Stimulated activated CD8-positive, alpha-beta memory T cell treated with anti-CD3 and anti-CD28 coated beads, Interleukin-15, amount 100 ng/mL, for 1 hour (primary cell): Measurements from ENCODE around the gene CCDC80.
"Not testable (repeated sequence)": the region's sequence is repeated elsewhere in the genome, so short reads cannot be mapped to it uniquely, and the experiment has no call there.

Source experiments
- DNase-seq: peaks from one replicate; pipeline ENCODE4 v3.0.0-alpha.2; 2020; ENCODE audit warnings: low read depth

The CCDC80 gene

DNA sequence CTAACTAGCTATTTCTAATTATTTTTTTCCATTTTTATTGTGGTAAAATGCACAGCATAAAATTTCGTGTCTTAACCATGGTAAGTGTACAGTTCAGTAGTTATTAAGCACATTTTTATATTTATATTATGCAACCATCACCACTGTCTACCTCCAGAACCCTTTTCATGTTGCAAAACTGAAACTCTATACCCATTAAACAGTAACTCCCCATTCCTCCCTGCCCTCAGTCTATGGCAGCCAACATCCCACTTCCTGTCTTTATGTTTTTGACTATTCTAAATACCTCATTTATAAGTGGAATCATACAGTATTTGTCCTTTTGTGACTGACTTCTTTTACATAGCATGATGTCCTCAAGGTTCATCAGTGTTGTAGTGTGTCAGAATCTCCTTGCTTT lies 53.6 kb downstream of the CCDC80 start:
- DNase-seq = no peak

GRCh38 chr3:112585782-112586181 lies 55.2 kb downstream of the CCDC80 start:
- no peak for DNase-seq

GRCh38 chr3:112583105-112583504 lies 57.8 kb downstream of the CCDC80 start:
- no peak for DNase-seq

- no peak for DNase-seq
Observed at GRCh38 chr3:112582244-112582874, 58.6 kb downstream of the CCDC80 start.

GRCh38 chr3:112579697-112580096 lies 61.2 kb downstream of the CCDC80 start:
- no peak for DNase-seq

DNA sequence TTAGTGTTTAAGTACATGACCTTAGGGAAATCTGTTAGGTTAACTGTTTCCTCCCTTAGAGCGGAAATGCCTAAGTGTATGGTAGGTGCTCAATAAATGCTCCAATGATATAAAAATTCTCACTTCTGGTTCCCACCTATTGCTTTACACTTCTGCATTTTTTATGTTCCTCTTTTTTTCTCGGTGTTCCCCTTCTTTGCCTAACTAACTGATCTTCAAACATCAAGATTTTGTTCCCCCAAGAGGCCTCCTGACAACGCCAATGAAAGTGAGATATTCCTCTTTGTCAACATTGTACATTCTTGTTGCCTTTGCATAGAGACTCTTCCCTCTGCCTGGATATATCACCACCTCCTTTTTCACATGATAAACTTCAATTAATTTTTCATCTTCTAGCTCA lies 61.7 kb downstream of the CCDC80 start:
- no peak for DNase-seq

GRCh38 chr3:112572701-112573100 lies 68.2 kb downstream of the CCDC80 start:
- DNase-seq = no peak

GRCh38 chr3:112569265-112569664 lies 71.7 kb downstream of the CCDC80 start:
- no peak for DNase-seq

DNA sequence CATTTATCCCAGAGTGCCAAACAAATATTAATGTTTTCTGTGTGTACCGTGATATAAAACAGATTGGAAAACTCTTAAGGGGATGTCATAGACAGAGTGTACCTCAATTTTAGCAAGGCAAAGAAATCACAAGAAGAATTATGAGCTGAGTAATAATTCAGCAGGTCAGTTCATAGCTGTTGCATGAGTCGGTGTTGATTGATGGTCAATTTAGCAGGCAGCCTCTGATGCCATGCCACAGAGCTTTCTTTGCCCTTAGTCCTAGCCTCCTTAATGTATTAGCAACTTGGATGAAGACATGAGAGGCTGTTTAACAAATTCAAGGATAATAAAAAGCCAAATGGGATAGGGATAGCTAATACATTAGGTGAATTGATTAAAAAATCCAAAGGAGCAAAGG lies 72.3 kb downstream of the CCDC80 start:
- no peak for DNase-seq

- DNase-seq = no peak
Observed at GRCh38 chr3:112564940-112565305, 76.0 kb downstream of the CCDC80 start.

GRCh38 chr3:112564247-112564939 lies 76.5 kb downstream of the CCDC80 start:
- DNase-seq = not testable (repeated sequence)

DNA sequence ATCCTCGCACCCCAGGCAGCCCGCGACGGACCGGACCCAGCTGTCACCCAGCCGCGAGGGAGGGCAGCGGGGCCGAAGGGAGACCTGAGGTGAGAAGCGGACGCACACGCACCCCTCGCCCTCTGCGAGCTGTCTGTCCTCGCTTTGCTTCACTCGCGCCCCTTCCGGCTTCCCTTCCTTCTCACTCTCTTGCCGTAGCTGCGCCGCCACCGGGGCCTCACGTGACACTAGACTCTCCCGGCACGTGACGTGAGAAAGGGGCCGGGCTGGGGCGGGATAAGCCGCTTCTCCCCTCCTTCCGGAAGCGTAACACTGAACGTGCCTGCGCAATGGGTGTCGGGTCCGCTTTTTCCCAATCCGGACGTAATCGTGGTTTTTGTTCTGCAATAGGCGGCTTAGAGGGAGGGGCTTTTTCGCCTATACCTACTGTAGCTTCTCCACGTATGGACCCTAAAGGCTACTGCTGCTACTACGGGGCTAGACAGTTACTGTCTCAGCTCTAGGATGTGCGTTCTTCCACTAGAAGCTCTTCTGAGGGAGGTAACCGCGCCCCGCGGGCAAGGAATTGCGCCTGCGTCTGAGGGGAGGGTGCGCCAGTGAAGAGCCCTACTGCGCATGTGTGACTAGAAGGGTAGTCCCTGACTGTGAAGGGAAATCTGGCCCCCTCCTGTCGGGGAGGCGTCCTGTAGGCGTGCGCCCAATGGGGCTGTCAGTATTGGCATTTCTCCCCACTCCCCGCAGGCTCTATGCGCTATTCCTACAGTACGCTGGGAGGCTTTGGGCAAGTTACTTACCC lies 79.0 kb downstream of the CCDC80 start, which contains the start of the genes ATG3 and SLC35A5:
ATG3 (minus strand) TSS at position 229 of the 796 bp plus-strand sequence. CDS start 434 bp downstream, outside the sequence.
SLC35A5 (plus strand) TSS at position 312 of the 796 bp plus-strand sequence. CDS start 1,359 bp downstream, outside the sequence.
- peak; percentile 99 for DNase-seq

- DNase-seq = peak; percentile 58
Observed at GRCh38 chr3:112561484-112561733, 79.5 kb downstream of the CCDC80 start.

DNA sequence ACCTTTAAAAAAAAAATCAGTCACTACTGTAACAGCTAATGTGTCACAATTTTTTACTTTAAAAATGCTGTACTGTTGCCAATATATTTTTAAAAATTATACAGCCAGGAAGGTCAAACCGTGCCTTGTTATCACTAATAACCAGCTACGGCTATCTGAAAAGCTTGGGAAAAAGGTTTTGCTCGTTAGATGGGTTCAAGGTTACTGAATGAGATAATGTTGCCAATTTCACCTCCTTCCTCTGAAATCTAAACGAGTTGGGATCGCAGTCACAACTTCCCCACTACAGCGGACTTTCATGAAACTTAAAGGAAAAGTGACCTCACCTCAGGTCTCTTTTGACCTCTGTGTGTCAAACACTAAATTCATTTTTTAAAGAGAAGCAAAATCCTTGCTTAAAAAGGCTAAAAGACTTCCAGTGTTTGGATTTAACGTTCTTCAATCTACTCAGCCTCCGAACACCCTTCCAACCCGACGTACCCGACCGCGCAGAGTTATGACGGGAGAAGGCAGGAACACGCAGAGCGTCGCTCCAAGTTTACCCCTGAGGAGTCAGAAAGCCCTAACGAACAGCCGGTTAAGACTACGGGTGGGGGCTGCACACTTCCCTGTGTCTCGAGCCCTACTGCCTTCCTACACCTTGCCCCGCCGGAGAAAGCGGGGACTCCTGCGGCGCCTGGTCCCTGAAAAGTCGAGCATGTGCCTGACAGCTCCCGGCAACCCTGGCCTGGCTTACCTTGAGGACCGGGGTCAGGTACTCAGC lies 80.0 kb downstream of the CCDC80 start:
- peak; percentile 44 for DNase-seq

DNA sequence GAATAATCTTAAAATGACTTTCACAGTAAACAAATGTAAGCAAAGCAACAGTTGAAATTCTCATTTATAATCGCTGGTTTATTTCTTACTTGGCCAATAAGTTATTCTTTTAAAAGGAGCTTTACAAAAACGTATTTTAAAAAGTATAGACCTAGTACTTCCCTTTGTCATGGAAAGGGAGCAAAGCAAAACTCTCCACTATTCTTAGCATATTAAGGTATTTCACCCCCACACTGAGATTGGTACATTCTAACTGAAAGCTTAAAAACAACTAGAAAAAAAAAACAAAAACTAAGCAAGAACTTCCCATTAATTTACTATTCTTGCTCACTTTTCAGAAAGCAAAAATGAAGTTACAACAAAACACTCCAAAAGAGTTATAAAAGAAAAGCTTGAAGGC lies 80.6 kb downstream of the CCDC80 start:
- DNase-seq = no peak

- DNase-seq = no peak
Observed at GRCh38 chr3:112557976-112558375, 83.0 kb downstream of the CCDC80 start.

DNA sequence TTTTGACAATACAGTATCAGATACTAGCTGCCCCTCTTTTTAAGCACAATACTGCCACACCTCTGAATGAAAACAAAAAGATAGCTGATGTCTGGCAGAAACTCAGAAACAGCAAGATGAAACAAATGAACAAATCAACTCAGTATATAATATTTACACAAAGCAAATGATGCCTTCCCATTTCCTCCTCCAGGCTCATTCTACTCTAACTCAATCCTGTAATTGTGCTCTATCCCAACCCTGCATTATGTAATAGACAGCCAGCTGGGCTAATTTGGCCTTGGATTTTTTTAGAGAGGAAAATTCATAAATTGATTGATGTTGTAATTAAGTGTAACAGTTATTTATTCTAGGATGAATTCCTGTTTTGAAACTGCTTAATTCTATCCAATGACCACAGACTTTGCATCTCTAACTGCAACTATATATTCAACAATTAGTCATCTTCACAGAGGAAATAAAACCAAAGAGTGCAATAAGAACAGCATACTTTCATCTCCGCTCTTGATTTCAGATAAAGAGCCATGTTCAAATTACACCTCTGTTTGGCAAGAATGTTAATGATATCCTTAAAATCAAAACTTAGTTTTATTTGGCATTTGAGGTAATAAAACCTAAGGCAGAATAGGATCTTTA lies 85.3 kb downstream of the CCDC80 start:
- no peak for DNase-seq

DNA sequence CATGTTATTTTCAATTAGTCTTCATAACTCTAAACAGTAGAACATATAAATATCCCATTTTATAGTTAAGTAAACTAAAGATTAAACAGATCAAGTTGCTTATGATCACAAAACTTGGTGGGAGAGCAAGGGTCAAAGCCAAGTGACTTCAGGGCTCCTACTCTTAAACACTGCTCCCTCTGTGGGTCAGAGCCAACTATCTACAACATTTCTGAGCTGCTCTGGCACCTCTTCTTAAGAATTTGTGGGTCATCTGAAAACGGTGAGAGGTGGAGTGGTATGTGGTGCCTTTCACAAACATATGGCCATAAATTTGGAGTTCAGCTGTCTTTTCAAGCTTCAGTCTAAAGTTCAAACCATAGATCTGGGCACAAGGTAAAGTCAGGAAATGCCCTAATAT lies 90.1 kb downstream of the CCDC80 start:
- no peak for DNase-seq
